H9 (cell line): Measurements from ENCODE around the gene WRAP73. TPM values are rescaled to one million over a fixed set of nuclear protein-coding genes. Genes with fewer than 3 reads are reported as not detected.
A peak's percentile ranks its signal among the peaks of the same experiment; 100 is the strongest.

ENCODE experiments used
- DNase-seq: peaks from one replicate; pipeline ENCODE4 v3.0.0-alpha.2; 2017
- H2AFZ ChIP-seq: one replicate; pipeline ENCODE4 v1.6.1; 2013; ENCODE audit warnings: mild to moderate bottlenecking, low read length, control low read depth, moderate library complexity
- H2AK5ac ChIP-seq: 2 replicates; pipeline ENCODE4 v1.6.1; 2013; ENCODE audit warnings: low read length, control low read depth, mixed read lengths; ENCODE audit not compliant: insufficient read length
- H2BK120ac ChIP-seq: one replicate; pipeline ENCODE4 v1.6.1; 2013; ENCODE audit warnings: low read depth, mild to moderate bottlenecking, low read length, control low read depth, inconsistent platforms; ENCODE audit not compliant: poor library complexity, severe bottlenecking
- H2BK12ac ChIP-seq: 2 replicates; pipeline ENCODE4 v1.6.1; 2013; ENCODE audit warnings: low read length, control low read depth, mixed read lengths, low read depth; ENCODE audit not compliant: insufficient read length
- H2BK15ac ChIP-seq: 2 replicates; pipeline ENCODE4 v1.6.1; 2013; ENCODE audit warnings: low read depth, low read length, control low read depth
- H2BK20ac ChIP-seq: one replicate; pipeline ENCODE4 v1.6.1; 2013; ENCODE audit warnings: low read depth, mild to moderate bottlenecking, low read length, control low read depth, inconsistent platforms; ENCODE audit not compliant: poor library complexity, severe bottlenecking
- H2BK5ac ChIP-seq: 2 replicates; pipeline ENCODE4 v1.6.1; 2013; ENCODE audit warnings: low read length, control low read depth, mixed read lengths; ENCODE audit not compliant: insufficient read length
- H3K14ac ChIP-seq: 2 replicates; pipeline ENCODE4 v1.6.1; 2013; ENCODE audit warnings: low read length, control low read depth; ENCODE audit not compliant: insufficient read depth
- H3K18ac ChIP-seq: 2 replicates; pipeline ENCODE4 v1.6.1; 2013; ENCODE audit warnings: low read depth, mild to moderate bottlenecking, mixed read lengths, low read length, control low read depth; ENCODE audit not compliant: insufficient read length
- H3K23ac ChIP-seq: 2 replicates; pipeline ENCODE4 v1.6.1; 2013; ENCODE audit warnings: low read length, control low read depth, mixed read lengths, low read depth; ENCODE audit not compliant: insufficient read length
- H3K23me2 ChIP-seq: 2 replicates; pipeline ENCODE4 v1.6.1; 2013; ENCODE audit warnings: low read depth, mild to moderate bottlenecking, mixed read lengths, low read length, control low read depth; ENCODE audit not compliant: insufficient read length, poor library complexity, severe bottlenecking
- H3K27ac ChIP-seq: 2 replicates; pipeline ENCODE4 v1.5.1; 2013; ENCODE audit warnings: low read length, control low read depth, mixed read lengths, low read depth; ENCODE audit not compliant: insufficient read length
- H3K27me3 ChIP-seq: 2 replicates; pipeline ENCODE4 v1.6.1; 2013; ENCODE audit warnings: low read length, control low read depth, inconsistent platforms; ENCODE audit not compliant: insufficient read depth
- H3K4ac ChIP-seq: 2 replicates; pipeline ENCODE4 v1.6.1; 2013; ENCODE audit warnings: low read depth, mild to moderate bottlenecking, control low read depth, inconsistent platforms, low read length, moderate library complexity
- H3K4me1 ChIP-seq: 2 replicates; pipeline ENCODE4 v1.6.1; 2013; ENCODE audit warnings: low read length, control low read depth, inconsistent platforms; ENCODE audit not compliant: insufficient read depth
- H3K4me2 ChIP-seq: 2 replicates; pipeline ENCODE4 v1.6.1; 2013; ENCODE audit warnings: low read length, control low read depth, mixed read lengths; ENCODE audit not compliant: insufficient read length, insufficient read depth
- H3K56ac ChIP-seq: 2 replicates; pipeline ENCODE4 v1.6.1; 2013; ENCODE audit warnings: low read depth, mild to moderate bottlenecking, mixed read lengths, low read length, control low read depth; ENCODE audit not compliant: insufficient read length
- H3K79me1 ChIP-seq: 2 replicates; pipeline ENCODE4 v1.6.1; 2013; ENCODE audit warnings: low read depth, mild to moderate bottlenecking, moderate library complexity, low read length, control low read depth, inconsistent platforms; ENCODE audit not compliant: insufficient read depth, poor library complexity, severe bottlenecking
- H3K79me2 ChIP-seq: 2 replicates; pipeline ENCODE4 v1.6.1; 2013; ENCODE audit warnings: low read length, control low read depth, inconsistent platforms; ENCODE audit not compliant: insufficient read depth
- H3K9ac ChIP-seq: 2 replicates; pipeline ENCODE4 v1.6.1; 2013; ENCODE audit warnings: low read length, control low read depth, mixed read lengths; ENCODE audit not compliant: insufficient read length; ENCODE audit errors: extremely low read depth
- H3K9me3 ChIP-seq: one replicate; pipeline ENCODE4 v1.6.1; 2013; ENCODE audit warnings: low read depth, low read length, inconsistent platforms; ENCODE audit not compliant: control insufficient read depth
- H3T11ph ChIP-seq: one replicate; pipeline ENCODE4 v1.6.1; 2013; ENCODE audit warnings: mild to moderate bottlenecking, low read length, control low read depth, inconsistent platforms
- H4K20me1 ChIP-seq: one replicate; pipeline ENCODE4 v1.6.1; 2013; ENCODE audit not compliant: control insufficient read depth, insufficient read length, insufficient read depth
- H4K5ac ChIP-seq: 2 replicates; pipeline ENCODE4 v1.6.1; 2013; ENCODE audit warnings: low read depth, mild to moderate bottlenecking, mixed read lengths, low read length, control low read depth; ENCODE audit not compliant: insufficient read length
- H4K8ac ChIP-seq: replicated peaks from 2 replicates; pipeline ENCODE4 v1.6.1; 2013; ENCODE audit warnings: low read length, control low read depth, mixed read lengths, low read depth; ENCODE audit not compliant: insufficient read length
- H4K91ac ChIP-seq: 2 replicates; pipeline ENCODE4 v1.6.1; 2013; ENCODE audit warnings: low read depth, mild to moderate bottlenecking, moderate library complexity, mixed read lengths, low read length, control low read depth; ENCODE audit not compliant: insufficient read length
- H3K27ac Mint-ChIP-seq, 3 experiments: 2 replicates in 2 of 3; 3 replicates in 1 of 3; pipeline ENCODE4 v1.8.0; 2020 to 2021; ENCODE audit warnings: mixed read lengths in 3 of 3, mild to moderate bottlenecking in 1 of 3, moderate library complexity in 1 of 3
- H3K27me3 Mint-ChIP-seq: 2 replicates; pipeline ENCODE4 v1.8.0; 2021; ENCODE audit warnings: low read depth, mild to moderate bottlenecking, moderate library complexity, mixed read lengths
- H3K36me3 Mint-ChIP-seq, 3 experiments: 2 replicates in 2 of 3; 3 replicates in 1 of 3; pipeline ENCODE4 v1.8.0; 2020 to 2021; ENCODE audit warnings: low read depth in 3 of 3, mixed read lengths in 3 of 3; ENCODE audit not compliant: insufficient read depth in 1 of 3
- H3K4me1 Mint-ChIP-seq, 2 experiments: 2 replicates each; pipeline ENCODE4 v1.8.0; 2020; ENCODE audit warnings: mixed read lengths in 2 of 2
- H3K4me3 Mint-ChIP-seq, 2 experiments: 2 replicates in 1 of 2; 3 replicates in 1 of 2; pipeline ENCODE4 v1.8.0; 2020 to 2021; ENCODE audit warnings: mild to moderate bottlenecking in 2 of 2, mixed read lengths in 2 of 2, moderate library complexity in 1 of 2
- H3K9me3 Mint-ChIP-seq, 2 experiments: 2 replicates in 1 of 2; 3 replicates in 1 of 2; pipeline ENCODE4 v1.8.0; 2020; ENCODE audit warnings: mild to moderate bottlenecking in 2 of 2, mixed read lengths in 2 of 2, moderate library complexity in 1 of 2
- WGBS: extraction: QIAGEN DNeasy Blood & Tissue Kit; methylation state at CpG from one replicate; pipeline ENCODE4 v1.1.7; 2013; ENCODE audit warnings: missing lambda C conversion rate, low lambda C conversion rate, mixed read lengths; ENCODE audit not compliant: insufficient read length; ENCODE audit errors: extremely low coverage; 5-methylcytosine and 5-hydroxymethylcytosine counted together
- total RNA-seq: library from RNA; stranded (reverse); gene quantifications from 2 replicates; pipeline ENCODE4 v1.2.1, GENCODE V29; 2021
- TF ChIP-seq, protein P1 (sequence below): fragments of 200-600 bp; sonication (generic); conservative IDR thresholded peaks from 3 replicates; pipeline ENCODE4 v1.8.0; 2021; ENCODE audit warnings: antibody characterized with exemption, mild to moderate bottlenecking

WRAP73 gene
- total RNA-seq, 1 experiment from 2014 or later, result 28.4 TPM

DNA sequence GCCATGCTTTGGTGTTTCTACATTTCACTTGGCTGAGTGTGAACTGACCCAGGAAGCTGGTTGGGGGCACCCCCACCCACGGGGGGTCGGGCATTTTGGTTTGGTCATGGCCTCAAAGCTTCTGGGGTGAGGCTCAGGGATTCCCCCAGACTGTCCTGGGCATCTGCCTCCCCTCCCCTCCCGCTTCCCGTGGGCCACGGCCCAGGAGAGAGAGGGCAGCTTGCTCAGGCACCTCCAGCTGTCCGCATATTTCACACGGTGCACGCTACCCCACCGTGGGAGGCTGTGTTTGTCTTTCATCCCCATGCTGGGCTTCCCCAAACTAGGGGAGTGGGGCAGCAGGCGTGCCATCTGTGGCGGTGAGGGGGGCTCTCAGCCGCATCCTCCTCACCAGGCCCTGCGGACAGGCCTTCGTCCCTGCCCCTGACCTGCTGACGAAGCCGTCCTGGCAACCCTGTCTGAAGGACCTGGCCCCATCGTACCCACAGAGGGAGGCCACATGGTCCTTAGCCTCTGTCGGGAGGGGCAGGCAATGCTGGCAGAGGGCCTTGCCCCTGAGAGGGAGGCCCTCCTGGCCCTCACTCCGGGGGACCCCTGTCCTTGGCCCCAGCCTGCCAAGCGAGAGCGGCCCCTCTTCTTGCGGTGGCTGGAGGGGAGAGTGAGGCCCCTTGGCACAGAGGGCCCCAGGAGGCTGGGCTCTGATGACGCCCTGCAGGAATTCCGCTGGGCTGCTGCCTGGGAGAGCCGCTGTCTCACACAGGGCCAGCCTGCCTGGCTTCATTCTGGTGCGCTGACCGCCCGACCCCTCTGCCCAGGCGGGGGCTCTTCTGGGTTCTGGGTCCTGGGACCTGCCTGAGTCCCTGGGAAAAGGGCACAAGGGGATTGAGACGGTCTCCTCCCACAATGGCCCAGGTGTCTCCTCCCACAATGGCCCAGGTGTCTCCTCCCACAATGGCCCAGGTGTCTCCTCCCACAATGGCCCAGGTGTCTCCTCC is 24.5 kb upstream of the WRAP73 start:
- Histone ChIP-seq H3K79me2 (no peaks in the 10 kb centered on the region), H3K4me1 (no peaks in the 10 kb centered on the region), H3K79me1 (no peaks in the 10 kb centered on the region), H2BK15ac (no peak overlapping the region; the same call in 1 of the 2 replicates), H3K27me3 (no peaks in the 10 kb centered on the region), H3K4me2 (no peak overlapping the region), H2BK5ac (no peak overlapping the region), H2AK5ac (no peak overlapping the region), H4K20me1 (no peaks in the 10 kb centered on the region), H4K5ac (no peak overlapping the region), H2BK20ac (no peak overlapping the region), H3T11ph (no peak overlapping the region), H3K9ac (no peak overlapping the region), H3K4ac (no peak overlapping the region), H3K23me2 (no peaks in the 10 kb centered on the region), H3K18ac (peak overlapping the region; percentile 7), H4K91ac (no peak overlapping the region), H3K14ac (no peak overlapping the region), H2BK120ac (no peak overlapping the region), H3K56ac (no peak overlapping the region), H3K23ac (no peak overlapping the region), H3K27ac (no peak overlapping the region), H2AFZ (no peak overlapping the region), H2BK12ac (no peak overlapping the region), H4K8ac (no peak overlapping the region), H3K9me3 (no peaks in the 10 kb centered on the region)
- Mint-ChIP-seq H3K27me3 (peaks cover 24% of the 10 kb centered on the region), H3K9me3 (no peaks in the 10 kb centered on the region; a peak in 1 of 5 replicates), H3K4me1 (peaks cover 36 to 61% of the 10 kb centered on the region in 2 experiments), H3K36me3 (no peaks in the 10 kb centered on the region; a peak in 1 of 7 replicates), H3K4me3 (no peak overlapping the region), H3K27ac (no peak overlapping the region)
- TF ChIP-seq, protein P1, sequence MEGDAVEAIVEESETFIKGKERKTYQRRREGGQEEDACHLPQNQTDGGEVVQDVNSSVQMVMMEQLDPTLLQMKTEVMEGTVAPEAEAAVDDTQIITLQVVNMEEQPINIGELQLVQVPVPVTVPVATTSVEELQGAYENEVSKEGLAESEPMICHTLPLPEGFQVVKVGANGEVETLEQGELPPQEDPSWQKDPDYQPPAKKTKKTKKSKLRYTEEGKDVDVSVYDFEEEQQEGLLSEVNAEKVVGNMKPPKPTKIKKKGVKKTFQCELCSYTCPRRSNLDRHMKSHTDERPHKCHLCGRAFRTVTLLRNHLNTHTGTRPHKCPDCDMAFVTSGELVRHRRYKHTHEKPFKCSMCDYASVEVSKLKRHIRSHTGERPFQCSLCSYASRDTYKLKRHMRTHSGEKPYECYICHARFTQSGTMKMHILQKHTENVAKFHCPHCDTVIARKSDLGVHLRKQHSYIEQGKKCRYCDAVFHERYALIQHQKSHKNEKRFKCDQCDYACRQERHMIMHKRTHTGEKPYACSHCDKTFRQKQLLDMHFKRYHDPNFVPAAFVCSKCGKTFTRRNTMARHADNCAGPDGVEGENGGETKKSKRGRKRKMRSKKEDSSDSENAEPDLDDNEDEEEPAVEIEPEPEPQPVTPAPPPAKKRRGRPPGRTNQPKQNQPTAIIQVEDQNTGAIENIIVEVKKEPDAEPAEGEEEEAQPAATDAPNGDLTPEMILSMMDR, result no peak
- DNase-seq, result peak; percentile 76
- WGBS, result no CpG with 5 or more reads among the region's 30 CpGs
